ENCODE measurements around the gene ABCD3. TPM values are rescaled to one million over a fixed set of nuclear protein-coding genes. Genes with fewer than 3 reads are reported as not detected.

Gene ABCD3
- total and polyA plus RNA-seq, 4 donors, result 18.4 to 34.7 (median 23.6) TPM

GRCh38 chr1:94515296-94515947 is 97.2 kb downstream of the ABCD3 start:
- no peaks in the 10 kb centered on the region for H3K27me3 ChIP-seq (ENCODE audit: control insufficient read depth in 1 of 2, insufficient read depth in 2 of 2, low read length in 1 of 2)
- ATAC-seq (ENCODE audit: low FRiP score) (no peak), DNase-seq (no peak)
- no peak overlapping the region for H3K27ac ChIP-seq (ENCODE audit: low read depth in 1 of 2, low read length in 2 of 2)
- WGBS, 2 donors, result 74 to 85% methylated on average over 1 of the region's 1 CpG
- no peaks in the 10 kb centered on the region for H3K36me3 ChIP-seq (ENCODE audit: control insufficient read depth in 1 of 2, insufficient read depth in 2 of 2, low read length in 1 of 2)
- intact Hi-C loops (cut with DNase I), result no loop called here
- H3K4me3 ChIP-seq (ENCODE audit: low read length in 2 of 2), result no peak overlapping the region
- no peaks in the 10 kb centered on the region for H3K4me1 ChIP-seq (ENCODE audit: control insufficient read depth in 1 of 2, insufficient read depth in 2 of 2, low read length in 2 of 2)
- no peaks in the 10 kb centered on the region for H3K9me3 ChIP-seq (ENCODE audit: control insufficient read depth, low read length)

DNA sequence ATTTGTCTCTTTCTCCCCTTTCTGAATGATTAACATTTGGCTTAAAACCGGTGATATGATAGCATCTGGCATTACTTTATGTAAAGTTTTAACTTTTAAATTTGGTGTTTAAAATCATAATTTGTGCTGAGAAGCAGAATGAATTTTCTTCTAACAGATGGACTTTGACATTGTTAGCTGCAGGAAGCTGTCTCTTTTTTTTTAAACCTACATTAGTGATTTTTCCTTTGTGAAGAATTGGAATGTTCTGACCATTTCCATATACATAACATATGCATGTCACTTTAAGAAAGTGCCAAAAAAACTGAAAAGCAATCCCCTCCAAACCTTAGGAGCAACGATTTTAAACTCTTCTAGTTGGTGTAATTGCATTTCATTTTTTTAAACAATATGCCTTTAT is 101.2 kb downstream of the ABCD3 start:
- no peaks in the 10 kb centered on the region for H3K36me3 ChIP-seq (ENCODE audit: control insufficient read depth in 1 of 2, insufficient read depth in 2 of 2, low read length in 1 of 2)
- H3K27me3 ChIP-seq (ENCODE audit: control insufficient read depth in 1 of 2, insufficient read depth in 2 of 2, low read length in 1 of 2), result no peaks in the 10 kb centered on the region
- DNase-seq, result no peak
- H3K27ac ChIP-seq (ENCODE audit: low read depth in 1 of 2, low read length in 2 of 2), result no peak overlapping the region
- H3K4me1 ChIP-seq (ENCODE audit: control insufficient read depth in 1 of 2, insufficient read depth in 2 of 2, low read length in 2 of 2), result no peaks in the 10 kb centered on the region
- H3K4me3 ChIP-seq (ENCODE audit: low read length in 2 of 2), result no peak overlapping the region
- WGBS, 2 donors, result 54% methylated on average over 2 of the region's 2 CpGs
- H3K9me3 ChIP-seq (ENCODE audit: control insufficient read depth, low read length), result no peaks in the 10 kb centered on the region
- ATAC-seq (ENCODE audit: low FRiP score), result no peak
- intact Hi-C loops (cut with DNase I), result no loop called here

- no peaks in the 10 kb centered on the region for H3K27me3 ChIP-seq (ENCODE audit: control insufficient read depth in 1 of 2, insufficient read depth in 2 of 2, low read length in 1 of 2)
- H3K9me3 ChIP-seq (ENCODE audit: control insufficient read depth, low read length), result no peaks in the 10 kb centered on the region
- no peak overlapping the region for H3K27ac ChIP-seq (ENCODE audit: low read depth in 1 of 2, low read length in 2 of 2)
- ATAC-seq (ENCODE audit: low FRiP score) (peak; percentile 65), DNase-seq (no peak)
- WGBS, 2 donors, result 13 to 17% methylated on average over 4 of the region's 4 CpGs
- H3K4me3 ChIP-seq (ENCODE audit: low read length in 2 of 2), result no peak overlapping the region
- intact Hi-C loops (cut with DNase I), result loop anchor here (2.0 to 10.0 kb wide), 4 partner anchors 75 to 522 kb away; no protein-coding TSS in a partner anchor
- H3K4me1 ChIP-seq (ENCODE audit: control insufficient read depth in 1 of 2, insufficient read depth in 2 of 2, low read length in 2 of 2), result peaks cover 0 to under 1% of the 10 kb centered on the region in 2 donors
- no peaks in the 10 kb centered on the region for H3K36me3 ChIP-seq (ENCODE audit: control insufficient read depth in 1 of 2, insufficient read depth in 2 of 2, low read length in 1 of 2)
Observed at GRCh38 chr1:94522304-94522703, 104.1 kb downstream of the ABCD3 start.

- Histone ChIP-seq H3K4me1 (ENCODE audit: control insufficient read depth in 1 of 2, insufficient read depth in 2 of 2, low read length in 2 of 2) (peaks cover 0 to 4% of the 10 kb centered on the region in 2 donors), H3K27me3 (ENCODE audit: control insufficient read depth in 1 of 2, insufficient read depth in 2 of 2, low read length in 1 of 2) (no peaks in the 10 kb centered on the region), H3K36me3 (ENCODE audit: control insufficient read depth in 1 of 2, insufficient read depth in 2 of 2, low read length in 1 of 2) (no peaks in the 10 kb centered on the region), H3K27ac (ENCODE audit: low read depth in 1 of 2, low read length in 2 of 2) (no peak overlapping the region), H3K9me3 (ENCODE audit: control insufficient read depth, low read length) (no peaks in the 10 kb centered on the region), H3K4me3 (ENCODE audit: low read length in 2 of 2) (no peak overlapping the region)
- WGBS, 2 donors, result 89 to 94% methylated on average over 6 of the region's 6 CpGs
- intact Hi-C loops (cut with DNase I), result loop anchor here (5.0 to 10.0 kb wide), 2 partner anchors 73 to 520 kb away; no protein-coding TSS in a partner anchor
- ATAC-seq (ENCODE audit: low FRiP score) (no peak), DNase-seq (no peak)
Observed at GRCh38 chr1:94524531-94524930, 106.3 kb downstream of the ABCD3 start.

GRCh38 chr1:94526152-94526980 is 108.2 kb downstream of the ABCD3 start:
- DNase-seq (no peak), ATAC-seq (ENCODE audit: low FRiP score) (no peak)
- H3K36me3 ChIP-seq (ENCODE audit: control insufficient read depth in 1 of 2, insufficient read depth in 2 of 2, low read length in 1 of 2), result peaks cover 0 to 2% of the 10 kb centered on the region in 2 donors
- no peaks in the 10 kb centered on the region for H3K9me3 ChIP-seq (ENCODE audit: control insufficient read depth, low read length)
- H3K27me3 ChIP-seq (ENCODE audit: control insufficient read depth in 1 of 2, insufficient read depth in 2 of 2, low read length in 1 of 2), result no peaks in the 10 kb centered on the region
- no peak overlapping the region for H3K4me3 ChIP-seq (ENCODE audit: low read length in 2 of 2)
- WGBS, 2 donors, result 95 to 96% methylated on average over 7 of the region's 7 CpGs
- H3K4me1 ChIP-seq (ENCODE audit: control insufficient read depth in 1 of 2, insufficient read depth in 2 of 2, low read length in 2 of 2), result peaks cover 0 to 4% of the 10 kb centered on the region in 2 donors
- no peak overlapping the region for H3K27ac ChIP-seq (ENCODE audit: low read depth in 1 of 2, low read length in 2 of 2)
- intact Hi-C loops (cut with DNase I), result loop anchor here in 1 of 2 donors (10.0 kb wide), 1 partner anchor 518 kb away; no protein-coding TSS in a partner anchor

- intact Hi-C loops (cut with DNase I), result loop anchor here in 1 of 2 donors (10.0 kb wide), 1 partner anchor 517 kb away; no protein-coding TSS in a partner anchor
- H3K4me3 ChIP-seq (ENCODE audit: low read length in 2 of 2), result no peak overlapping the region
Observed at GRCh38 chr1:94527447-94528031, 109.3 kb downstream of the ABCD3 start.

DNA sequence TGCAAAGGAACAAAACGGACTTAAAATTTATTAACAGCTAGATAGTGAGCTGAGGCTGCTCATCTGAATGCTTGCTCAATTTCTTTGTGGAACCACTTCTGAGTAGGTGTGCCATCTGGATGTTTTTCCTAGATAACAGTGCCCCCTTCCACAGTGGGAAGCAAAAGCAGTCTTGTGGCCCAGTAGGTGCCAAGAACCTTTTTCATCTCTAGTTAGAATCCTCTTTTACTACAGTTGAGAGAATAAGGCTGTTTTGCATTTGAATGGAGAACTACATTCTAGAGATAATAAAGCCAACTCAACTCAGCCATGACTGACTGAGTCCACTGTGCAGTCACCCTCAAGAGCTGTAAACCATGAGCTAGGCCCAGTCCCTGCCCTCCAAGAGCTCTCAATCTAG is 110.1 kb downstream of the ABCD3 start:
- DNase-seq (no peak), ATAC-seq (ENCODE audit: low FRiP score) (no peak)
- WGBS, 2 donors, result 74 to 83% methylated on average over 1 of the region's 1 CpG
- Histone ChIP-seq H3K27me3 (ENCODE audit: control insufficient read depth in 1 of 2, insufficient read depth in 2 of 2, low read length in 1 of 2) (no peaks in the 10 kb centered on the region), H3K4me3 (ENCODE audit: low read length in 2 of 2) (no peak overlapping the region), H3K4me1 (ENCODE audit: control insufficient read depth in 1 of 2, insufficient read depth in 2 of 2, low read length in 2 of 2) (peaks cover 0 to 4% of the 10 kb centered on the region in 2 donors), H3K9me3 (ENCODE audit: control insufficient read depth, low read length) (no peaks in the 10 kb centered on the region), H3K27ac (ENCODE audit: low read depth in 1 of 2, low read length in 2 of 2) (no peak overlapping the region), H3K36me3 (ENCODE audit: control insufficient read depth in 1 of 2, insufficient read depth in 2 of 2, low read length in 1 of 2) (peaks cover 0 to 3% of the 10 kb centered on the region in 2 donors)
- intact Hi-C loops (cut with DNase I), result loop anchor here in 1 of 2 donors (10.0 kb wide), 1 partner anchor 517 kb away; no protein-coding TSS in a partner anchor

More at GRCh38 chr1:94527447-94528031, 109.3 kb downstream of the ABCD3 start:
- peaks cover 0 to 4% of the 10 kb centered on the region in 2 donors for H3K4me1 ChIP-seq (ENCODE audit: control insufficient read depth in 1 of 2, insufficient read depth in 2 of 2, low read length in 2 of 2)
- WGBS, 2 donors, result 13 to 25% methylated on average over 1 of the region's 1 CpG
- no peaks in the 10 kb centered on the region for H3K27me3 ChIP-seq (ENCODE audit: control insufficient read depth in 1 of 2, insufficient read depth in 2 of 2, low read length in 1 of 2)
- no peaks in the 10 kb centered on the region for H3K9me3 ChIP-seq (ENCODE audit: control insufficient read depth, low read length)
- ATAC-seq (ENCODE audit: low FRiP score) (no peak), DNase-seq (no peak)
- H3K27ac ChIP-seq (ENCODE audit: low read depth in 1 of 2, low read length in 2 of 2), result no peak overlapping the region
- H3K36me3 ChIP-seq (ENCODE audit: control insufficient read depth in 1 of 2, insufficient read depth in 2 of 2, low read length in 1 of 2), result peaks cover 0 to 2% of the 10 kb centered on the region in 2 donors

DNA sequence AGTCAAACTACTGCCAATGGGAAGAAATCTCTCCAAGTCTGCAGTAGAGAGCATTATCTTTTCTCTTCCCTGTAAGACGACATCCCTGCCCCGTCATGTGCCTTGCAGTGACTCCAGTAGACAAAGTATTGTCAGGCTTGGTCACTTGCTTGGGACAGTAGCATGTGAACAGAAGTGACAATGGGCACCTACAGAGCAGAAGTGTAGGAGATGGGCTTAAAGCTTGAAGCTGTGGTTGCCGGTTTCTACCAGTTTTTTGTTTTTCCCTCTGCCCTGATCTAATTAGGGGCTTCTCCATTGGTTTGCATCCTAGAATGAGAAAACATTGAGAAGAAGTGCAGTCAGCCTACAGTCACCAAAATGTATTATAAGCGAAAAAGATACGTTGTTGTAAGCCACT is 110.6 kb downstream of the ABCD3 start:
- DNase-seq, result no peak
- intact Hi-C loops (cut with DNase I), result loop anchor here in 1 of 2 donors (10.0 kb wide), 1 partner anchor 516 kb away; no protein-coding TSS in a partner anchor
- H3K4me1 ChIP-seq (ENCODE audit: control insufficient read depth in 1 of 2, insufficient read depth in 2 of 2, low read length in 2 of 2), result peaks cover 0 to 4% of the 10 kb centered on the region in 2 donors
- ATAC-seq (ENCODE audit: low FRiP score), result no peak
- H3K36me3 ChIP-seq (ENCODE audit: control insufficient read depth in 1 of 2, insufficient read depth in 2 of 2, low read length in 1 of 2), result peaks cover 0 to 3% of the 10 kb centered on the region in 2 donors
- WGBS, 2 donors, result 96% methylated on average over 5 of the region's 5 CpGs
- no peak overlapping the region for H3K4me3 ChIP-seq (ENCODE audit: low read length in 2 of 2)
- H3K9me3 ChIP-seq (ENCODE audit: control insufficient read depth, low read length), result no peaks in the 10 kb centered on the region
- H3K27ac ChIP-seq (ENCODE audit: low read depth in 1 of 2, low read length in 2 of 2), result no peak overlapping the region
- H3K27me3 ChIP-seq (ENCODE audit: control insufficient read depth in 1 of 2, insufficient read depth in 2 of 2, low read length in 1 of 2), result no peaks in the 10 kb centered on the region
